Muscle of leg (tissue), 11 donors: ENCODE results near the gene ZNF451. TPM values are rescaled to one million over a fixed set of nuclear protein-coding genes. Genes with fewer than 3 reads are reported as not detected.

Experiments used
- DNase-seq: peaks from one replicate; pipeline ENCODE4 v3.0.0; 2013
- H3K27ac ChIP-seq: one replicate; pipeline ENCODE4 v1.5.1; 2013; ENCODE audit warnings: mild to moderate bottlenecking, low read length, control low read depth
- H3K27me3 ChIP-seq: one replicate; pipeline ENCODE4 v1.6.1; 2013; ENCODE audit warnings: low read length; ENCODE audit not compliant: control insufficient read depth, insufficient read depth
- H3K36me3 ChIP-seq: one replicate; pipeline ENCODE4 v1.6.1; 2013; ENCODE audit warnings: low read length; ENCODE audit not compliant: control insufficient read depth, insufficient read depth
- H3K4me1 ChIP-seq: one replicate; pipeline ENCODE4 v1.6.1; 2013; ENCODE audit warnings: low read length; ENCODE audit not compliant: control insufficient read depth, insufficient read depth
- H3K4me3 ChIP-seq: one replicate; pipeline ENCODE4 v1.5.1; 2013; ENCODE audit warnings: low read length, control low read depth
- H3K9me3 ChIP-seq: replicated peaks from 2 replicates; pipeline ENCODE4 v1.6.1; 2013; ENCODE audit warnings: low read depth, low read length; ENCODE audit not compliant: control insufficient read depth
- WGBS: methylation state at CpG from one replicate; pipeline ENCODE4 v1.1.5; 2013; ENCODE audit warnings: missing lambda C conversion rate; ENCODE audit not compliant: insufficient coverage; 5-methylcytosine and 5-hydroxymethylcytosine counted together
- polyA plus RNA-seq, 8 donors: library from polyadenylated mRNA; unstranded; fragments of 120-200 nt; gene quantifications; one replicate each; pipeline versions ENCODE4 v1.2.1 to v1.2.3, GENCODE V29; 2013; ENCODE audit warnings: inconsistent platforms in 1 of 8, low replicate concordance in 1 of 8; ENCODE audit not compliant: insufficient read length in 8 of 8, insufficient read depth in 1 of 8
- total RNA-seq: library from RNA; stranded (reverse); fragments of 120-200 nt; gene quantifications from one replicate; pipeline ENCODE4 v1.2.4, GENCODE V29; 2013

Gene ZNF451
- total and polyA plus RNA-seq, 9 donors: 16.9 to 37.9 (median 18.5) TPM

DNA sequence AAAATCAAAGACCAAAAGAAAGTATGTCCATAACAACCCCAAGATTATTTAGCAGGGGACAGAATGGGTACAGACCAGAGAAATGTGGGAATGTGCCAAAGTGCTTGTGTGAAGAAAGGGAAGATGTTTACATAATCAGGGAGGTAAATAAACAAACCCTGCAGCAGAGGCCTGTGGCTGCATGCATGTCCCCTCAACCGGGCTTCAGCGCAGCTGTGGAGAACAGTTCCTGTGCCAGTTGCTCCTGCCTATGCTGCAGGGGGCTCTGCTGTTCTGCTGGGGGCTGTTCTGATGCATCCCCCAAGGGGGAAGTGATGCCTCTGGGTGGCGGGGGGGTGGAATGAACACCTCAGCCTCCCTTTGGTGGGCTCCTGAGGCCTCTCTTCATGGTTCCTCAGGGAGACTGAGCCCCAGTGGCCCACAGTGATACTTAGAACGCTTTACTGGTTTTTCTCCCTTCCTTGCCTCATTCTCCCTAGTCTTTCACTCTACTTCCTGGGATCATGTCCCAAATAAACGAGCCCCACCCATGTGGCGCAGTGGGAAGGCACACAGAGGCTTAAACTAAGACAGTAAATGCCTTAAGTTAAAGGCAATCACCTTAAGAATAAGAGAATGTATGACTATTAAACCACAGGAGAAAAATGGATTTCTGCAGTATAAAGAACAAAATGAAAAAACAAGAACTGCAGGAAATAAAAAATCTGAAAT, 109.1 kb downstream of the ZNF451 start:
- no peak overlapping the region for H3K4me3 ChIP-seq
- WGBS: 100% methylated on average over 1 of the region's 6 CpGs
- DNase-seq: no peak
- no peaks in the 10 kb centered on the region for H3K9me3 ChIP-seq
- no peak overlapping the region for H3K27ac ChIP-seq
- H3K4me1 ChIP-seq: no peaks in the 10 kb centered on the region
- H3K36me3 ChIP-seq: no peaks in the 10 kb centered on the region
- H3K27me3 ChIP-seq: no peaks in the 10 kb centered on the region

DNA sequence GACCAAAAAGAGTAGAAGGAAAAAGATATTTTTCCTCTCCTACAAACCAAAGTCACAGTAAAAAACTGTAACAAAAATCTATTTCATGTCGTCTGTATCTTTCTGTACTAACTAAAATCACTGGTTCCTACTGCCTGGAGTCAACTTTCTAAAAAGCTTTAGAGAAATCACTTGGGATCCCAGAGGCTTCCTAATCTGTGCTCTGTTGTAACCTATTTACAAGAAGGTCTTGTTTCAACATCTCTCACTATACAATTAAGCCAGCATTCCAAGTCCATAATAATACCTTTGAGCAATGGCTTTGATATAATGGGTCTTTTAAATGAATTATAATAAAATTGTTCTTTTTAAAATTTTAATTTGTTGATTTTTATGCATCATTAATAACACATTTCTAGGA, 111.7 kb downstream of the ZNF451 start:
- H3K27ac ChIP-seq: no peak overlapping the region
- DNase-seq: no peak
- no peak overlapping the region for H3K4me3 ChIP-seq
- 60% methylated on average over 1 of the region's 1 CpG for WGBS
- no peaks in the 10 kb centered on the region for H3K9me3 ChIP-seq
- H3K27me3 ChIP-seq: no peaks in the 10 kb centered on the region
- no peaks in the 10 kb centered on the region for H3K36me3 ChIP-seq
- no peaks in the 10 kb centered on the region for H3K4me1 ChIP-seq

DNA sequence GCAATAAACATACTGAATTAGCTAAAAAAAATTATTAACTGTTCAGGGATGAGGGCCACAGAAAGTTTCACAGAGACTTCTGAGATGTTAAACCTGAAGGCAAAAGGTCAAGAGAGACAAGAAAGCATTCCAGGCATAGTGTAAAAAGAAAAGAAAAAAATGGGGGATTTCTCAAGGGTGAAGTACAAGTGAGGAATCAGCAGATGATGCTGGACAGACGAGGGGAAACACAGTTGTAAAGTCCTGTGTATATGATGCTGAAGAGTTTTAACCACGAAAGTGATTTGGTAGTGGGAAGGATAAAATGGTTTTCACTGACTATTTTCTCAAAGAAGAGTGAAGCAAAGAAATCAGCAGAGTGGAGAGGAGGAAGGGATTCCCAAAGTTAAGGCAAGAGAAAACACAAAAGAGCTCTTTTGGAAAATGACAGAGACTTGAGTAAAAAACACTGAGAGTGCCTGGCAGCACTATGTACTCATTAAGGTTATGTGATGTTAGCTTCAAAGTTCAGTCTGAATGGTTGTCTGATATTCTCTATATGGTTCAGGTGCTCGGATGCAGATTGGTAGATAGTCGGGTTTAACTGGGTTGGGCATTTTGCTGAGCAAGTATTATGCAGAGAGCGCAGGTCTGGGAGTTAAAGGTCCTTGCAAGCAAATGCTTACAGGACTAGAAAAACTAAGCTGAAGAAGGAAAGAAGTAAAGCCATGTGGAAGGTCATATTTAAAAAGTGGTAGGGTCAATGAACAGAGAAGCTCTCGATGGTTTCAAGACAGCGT, 115.8 kb downstream of the ZNF451 start:
- 85% methylated on average over 7 of the region's 7 CpGs for WGBS
- H3K27ac ChIP-seq: no peak overlapping the region

DNA sequence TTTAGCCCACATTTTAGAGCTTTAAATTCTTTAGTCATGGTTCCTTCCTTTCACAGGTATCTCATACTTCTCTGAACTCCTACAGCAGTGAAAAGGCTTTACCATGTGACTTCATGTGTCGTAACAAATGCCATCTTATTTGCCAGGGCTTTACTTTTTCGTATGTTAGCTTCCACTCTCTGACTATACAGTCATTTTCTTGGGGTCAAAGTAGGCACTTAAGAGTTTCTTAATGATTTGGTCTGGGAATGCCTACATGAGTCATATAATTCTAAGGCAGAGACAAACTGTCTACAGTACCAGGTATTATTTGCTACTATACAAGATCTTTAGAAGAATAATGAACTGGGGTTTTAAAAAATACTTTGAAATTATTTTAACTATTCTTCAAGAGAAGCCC, 117.2 kb downstream of the ZNF451 start:
- Histone ChIP-seq H3K36me3 (no peaks in the 10 kb centered on the region), H3K9me3 (no peaks in the 10 kb centered on the region), H3K27me3 (no peaks in the 10 kb centered on the region), H3K4me1 (no peaks in the 10 kb centered on the region), H3K4me3 (no peak overlapping the region), H3K27ac (no peak overlapping the region)
- no CpG with 5 or more reads among the region's 2 CpGs for WGBS
- no peak for DNase-seq

More for the DNA sequence above, 115.8 kb downstream of the ZNF451 start:
- Histone ChIP-seq H3K36me3 (no peaks in the 10 kb centered on the region), H3K4me1 (no peaks in the 10 kb centered on the region), H3K9me3 (no peaks in the 10 kb centered on the region), H3K4me3 (no peak overlapping the region), H3K27me3 (no peaks in the 10 kb centered on the region)
- DNase-seq: no peak

DNA sequence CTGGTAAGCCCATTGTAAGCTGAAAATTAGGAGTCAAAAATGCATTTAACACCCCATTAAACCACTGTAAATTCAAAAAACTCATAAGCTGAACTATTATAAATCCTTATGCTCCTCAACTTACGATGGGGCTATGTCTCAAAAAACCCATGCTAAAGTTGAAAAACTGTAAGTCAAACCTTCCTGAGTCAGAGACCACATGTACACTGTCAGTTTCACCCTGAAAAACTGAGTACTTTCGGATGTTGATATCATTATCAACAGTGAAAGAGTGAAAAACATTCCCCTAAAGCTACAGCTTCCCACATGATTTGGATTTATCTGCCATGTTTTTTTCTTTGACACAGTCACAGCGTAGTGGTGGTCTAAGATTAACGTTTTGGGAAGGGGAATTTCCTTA, 117.9 kb downstream of the ZNF451 start:
- Histone ChIP-seq H3K36me3 (no peaks in the 10 kb centered on the region), H3K27me3 (no peaks in the 10 kb centered on the region), H3K27ac (no peak overlapping the region), H3K4me3 (no peak overlapping the region), H3K9me3 (no peaks in the 10 kb centered on the region), H3K4me1 (no peaks in the 10 kb centered on the region)
- DNase-seq: no peak
- 80% methylated on average over 2 of the region's 4 CpGs for WGBS

DNA sequence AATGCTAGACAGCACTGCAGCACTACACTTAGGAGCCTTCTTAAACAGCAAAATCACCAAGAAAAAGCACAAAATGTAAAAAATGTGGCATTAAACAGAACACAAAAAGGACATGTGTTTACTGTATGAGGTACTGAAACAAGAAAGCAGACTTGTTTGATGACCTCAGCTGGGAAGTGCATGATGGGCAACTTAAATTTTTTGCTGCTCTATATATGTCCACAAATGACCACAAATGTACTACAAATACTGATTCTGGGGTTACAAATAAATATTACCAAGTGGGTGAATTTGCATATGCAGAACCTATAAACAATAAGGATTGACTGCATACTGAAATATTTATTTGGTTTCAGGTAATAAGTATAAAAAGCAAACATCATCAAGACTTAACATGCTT, 119.0 kb downstream of the ZNF451 start:
- H3K27me3 ChIP-seq: no peaks in the 10 kb centered on the region
- no peaks in the 10 kb centered on the region for H3K36me3 ChIP-seq
- H3K27ac ChIP-seq: no peak overlapping the region
- no peak for DNase-seq
- H3K9me3 ChIP-seq: no peaks in the 10 kb centered on the region
- no peaks in the 10 kb centered on the region for H3K4me1 ChIP-seq
- H3K4me3 ChIP-seq: no peak overlapping the region

DNA sequence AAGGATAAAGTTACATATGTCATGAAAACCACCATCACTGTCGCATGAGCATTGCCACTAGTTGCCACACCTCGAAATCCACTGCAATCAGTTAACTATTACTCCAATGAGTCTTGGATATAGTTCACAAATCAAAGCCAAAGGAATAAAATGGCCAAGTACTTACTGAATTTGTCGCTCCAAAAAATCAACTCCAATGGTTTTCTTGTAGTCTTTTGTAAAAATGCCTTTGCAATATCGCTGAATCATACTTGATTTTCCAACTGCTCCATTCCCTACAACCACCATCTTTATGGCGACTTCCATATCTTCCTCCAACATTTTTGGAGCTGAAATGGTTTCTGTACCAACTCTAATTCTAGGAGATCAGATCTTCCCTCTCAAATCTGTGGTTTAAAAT, 120.1 kb downstream of the ZNF451 start:
- 100% methylated on average over 2 of the region's 5 CpGs for WGBS
- H3K27me3 ChIP-seq: no peaks in the 10 kb centered on the region
- H3K27ac ChIP-seq: no peak overlapping the region
- H3K4me3 ChIP-seq: no peak overlapping the region
- DNase-seq: no peak
- H3K9me3 ChIP-seq: no peaks in the 10 kb centered on the region
- no peaks in the 10 kb centered on the region for H3K4me1 ChIP-seq
- no peaks in the 10 kb centered on the region for H3K36me3 ChIP-seq

DNA sequence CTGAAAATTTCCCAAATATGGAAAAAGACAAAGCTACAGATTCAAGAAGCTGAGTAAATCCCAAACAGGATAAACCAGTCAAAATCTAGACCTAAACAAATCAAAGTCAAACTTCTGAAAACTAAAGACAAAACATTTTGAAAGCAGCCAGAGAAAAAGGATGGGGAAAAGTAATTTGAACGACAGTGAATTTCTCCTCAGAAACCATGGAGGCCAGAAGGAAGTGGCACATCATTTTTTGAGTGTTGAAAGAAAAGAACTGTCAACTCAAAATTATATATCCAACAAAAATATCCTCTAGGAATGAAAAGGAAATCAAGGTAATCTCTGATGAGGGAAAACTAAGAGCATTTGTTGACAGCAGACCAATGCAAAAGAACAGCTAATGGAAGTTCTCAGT, 125.3 kb downstream of the ZNF451 start:
- DNase-seq: no peak
- no peak overlapping the region for H3K4me3 ChIP-seq
- H3K36me3 ChIP-seq: no peaks in the 10 kb centered on the region
- no peak overlapping the region for H3K27ac ChIP-seq
- no peaks in the 10 kb centered on the region for H3K27me3 ChIP-seq
- WGBS: no CpG with 5 or more reads among the region's 1 CpG
- H3K4me1 ChIP-seq: no peaks in the 10 kb centered on the region
- H3K9me3 ChIP-seq: no peaks in the 10 kb centered on the region

DNA sequence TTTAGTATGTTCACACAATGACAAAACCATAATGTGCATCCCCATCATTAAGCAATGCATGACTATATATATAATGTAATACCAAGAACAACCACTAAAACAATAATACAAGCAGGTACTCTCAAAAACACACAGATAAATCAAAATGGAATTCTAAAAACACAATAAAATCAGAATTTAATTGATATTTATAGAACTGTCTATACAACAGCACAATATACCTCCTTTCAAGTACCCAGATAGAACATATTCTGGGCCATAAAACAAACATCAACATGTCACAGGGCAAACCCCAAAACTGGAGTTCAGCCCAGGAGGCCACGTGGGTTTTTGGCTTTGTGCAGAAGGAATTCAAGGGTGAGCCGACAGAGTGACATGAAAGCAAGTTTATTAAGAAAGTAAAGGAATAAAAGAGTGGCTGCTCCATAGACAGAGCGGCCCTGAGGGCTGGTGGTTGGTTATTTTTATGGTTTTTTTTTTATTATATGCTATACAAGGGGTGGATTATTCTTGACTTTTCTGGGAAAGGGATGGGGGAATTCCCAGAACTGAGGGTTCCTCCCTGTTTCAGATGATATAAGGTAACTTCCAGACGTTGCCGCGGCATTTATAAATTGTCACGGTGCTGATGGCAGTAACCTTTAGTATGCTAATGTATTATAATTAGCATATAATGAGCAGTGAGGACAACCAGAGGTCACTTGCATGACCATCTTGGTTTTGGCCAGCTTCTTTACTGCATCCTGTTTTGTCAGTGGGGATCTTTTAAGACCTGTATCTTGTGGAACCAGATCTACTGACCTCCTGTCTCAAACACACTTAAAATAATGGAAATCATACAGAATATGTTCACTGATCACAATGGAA, 126.5 kb downstream of the ZNF451 start:
- no peaks in the 10 kb centered on the region for H3K27me3 ChIP-seq
- no peak overlapping the region for H3K4me3 ChIP-seq
- H3K36me3 ChIP-seq: no peaks in the 10 kb centered on the region
- H3K4me1 ChIP-seq: no peaks in the 10 kb centered on the region
- no peak for DNase-seq
- 78% methylated on average over 2 of the region's 7 CpGs for WGBS
- no peaks in the 10 kb centered on the region for H3K9me3 ChIP-seq
- no peak overlapping the region for H3K27ac ChIP-seq

DNA sequence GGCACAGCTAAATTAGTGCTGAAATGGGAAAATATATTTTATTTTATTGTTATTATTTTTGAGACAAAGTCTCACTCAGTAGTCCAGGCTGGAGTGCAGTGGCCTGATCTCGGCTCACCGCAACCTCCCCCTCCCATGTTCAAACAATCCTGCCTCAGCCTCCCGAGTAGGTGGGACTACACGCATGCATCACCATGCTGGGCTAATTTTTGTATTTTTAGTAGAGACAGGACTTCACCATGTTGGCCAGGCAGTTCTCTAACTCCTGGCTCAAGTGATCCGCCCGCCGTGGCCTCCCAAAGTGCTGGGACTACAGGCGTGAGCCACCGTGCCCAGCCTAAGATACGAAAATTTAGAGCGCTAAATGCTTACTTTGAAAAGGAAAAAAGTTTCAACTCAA, 127.3 kb downstream of the ZNF451 start:
- DNase-seq: no peak
- no peaks in the 10 kb centered on the region for H3K36me3 ChIP-seq
- 100% methylated on average over 3 of the region's 11 CpGs for WGBS
- H3K27me3 ChIP-seq: no peaks in the 10 kb centered on the region
- no peak overlapping the region for H3K27ac ChIP-seq
- no peak overlapping the region for H3K4me3 ChIP-seq
- no peaks in the 10 kb centered on the region for H3K4me1 ChIP-seq
- no peaks in the 10 kb centered on the region for H3K9me3 ChIP-seq
